ENCODE data around the gene ASTN2. TPM values are rescaled to one million over a fixed set of nuclear protein-coding genes. Genes with fewer than 3 reads are reported as not detected.
A peak's percentile ranks its signal among the peaks of the same experiment; 100 is the strongest.

Gene ASTN2
- total RNA-seq, 1 donor from 2014 or later: 0.53 TPM

GRCh38 chr9:117164512-117164911 is 250.3 kb downstream of the ASTN2 start:
- Histone ChIP-seq H3K4me3 (ENCODE audit: low read depth, low read length) (no peak overlapping the region), H3K36me3 (ENCODE audit: control insufficient read depth, insufficient read depth, low read length) (no peaks in the 10 kb centered on the region), H3K27me3 (ENCODE audit: control insufficient read depth, insufficient read depth, low read length) (no peaks in the 10 kb centered on the region)
- TF ChIP-seq CTCF (IDR thresholded peaks at IDR 0.05; ENCODE audit: insufficient read depth, low read length, severe bottlenecking): peak; percentile 1
- no peak for FAIRE-seq
- DNase-seq (ENCODE audit: low read depth): no peak

GRCh38 chr9:117160254-117160653 is 254.6 kb downstream of the ASTN2 start:
- no peaks in the 10 kb centered on the region for H3K27me3 ChIP-seq (ENCODE audit: control insufficient read depth, insufficient read depth, low read length)
- no peak for FAIRE-seq
- no peak for TF ChIP-seq CTCF (IDR thresholded peaks at IDR 0.05; ENCODE audit: insufficient read depth, low read length, severe bottlenecking)

GRCh38 chr9:117156771-117157535 is 257.9 kb downstream of the ASTN2 start:
- no peak for TF ChIP-seq CTCF (IDR thresholded peaks at IDR 0.05; ENCODE audit: insufficient read depth, low read length, severe bottlenecking)
- DNase-seq (ENCODE audit: low read depth) (peak; percentile 46), FAIRE-seq (no peak)
- H3K27me3 ChIP-seq (ENCODE audit: control insufficient read depth, insufficient read depth, low read length): no peaks in the 10 kb centered on the region
- H3K36me3 ChIP-seq (ENCODE audit: control insufficient read depth, insufficient read depth, low read length): no peaks in the 10 kb centered on the region
- H3K4me3 ChIP-seq (ENCODE audit: low read depth, low read length): no peak overlapping the region

More at GRCh38 chr9:117160254-117160653, 254.6 kb downstream of the ASTN2 start:
- H3K36me3 ChIP-seq (ENCODE audit: control insufficient read depth, insufficient read depth, low read length): no peaks in the 10 kb centered on the region
- H3K4me3 ChIP-seq (ENCODE audit: low read depth, low read length): no peak overlapping the region
- no peak for DNase-seq (ENCODE audit: low read depth)

- Histone ChIP-seq H3K36me3 (ENCODE audit: control insufficient read depth, insufficient read depth, low read length) (no peaks in the 10 kb centered on the region), H3K27me3 (ENCODE audit: control insufficient read depth, insufficient read depth, low read length) (no peaks in the 10 kb centered on the region), H3K4me3 (ENCODE audit: low read depth, low read length) (no peak overlapping the region)
- no peak for TF ChIP-seq CTCF (IDR thresholded peaks at IDR 0.05; ENCODE audit: insufficient read depth, low read length, severe bottlenecking)
- no peak for FAIRE-seq
- DNase-seq (ENCODE audit: low read depth): peak; percentile 8
Observed at GRCh38 chr9:117156144-117156688, 258.6 kb downstream of the ASTN2 start.

- FAIRE-seq: no peak
- TF ChIP-seq CTCF (IDR thresholded peaks at IDR 0.05; ENCODE audit: insufficient read depth, low read length, severe bottlenecking): no peak
- H3K4me3 ChIP-seq (ENCODE audit: low read depth, low read length): no peak overlapping the region
- no peaks in the 10 kb centered on the region for H3K36me3 ChIP-seq (ENCODE audit: control insufficient read depth, insufficient read depth, low read length)
- no peaks in the 10 kb centered on the region for H3K27me3 ChIP-seq (ENCODE audit: control insufficient read depth, insufficient read depth, low read length)
- DNase-seq (ENCODE audit: low read depth): peak; percentile 94
Observed at GRCh38 chr9:117153021-117153420, 261.8 kb downstream of the ASTN2 start.

Data from bronchial epithelial cell (primary cell).